HG03442 (cell line): ENCODE measurements around the gene FBXL15.
A peak's percentile ranks its signal among the peaks of the same experiment; 100 is the strongest.

Source experiments
- ATAC-seq: cut with Tn5 transposase; IDR thresholded peaks from one replicate; pipeline ENCODE4 v1.9.1; 2021; ENCODE audit warnings: mild to moderate bottlenecking, moderate library complexity; ENCODE audit not compliant: unreplicated experiment

The FBXL15 gene

DNA sequence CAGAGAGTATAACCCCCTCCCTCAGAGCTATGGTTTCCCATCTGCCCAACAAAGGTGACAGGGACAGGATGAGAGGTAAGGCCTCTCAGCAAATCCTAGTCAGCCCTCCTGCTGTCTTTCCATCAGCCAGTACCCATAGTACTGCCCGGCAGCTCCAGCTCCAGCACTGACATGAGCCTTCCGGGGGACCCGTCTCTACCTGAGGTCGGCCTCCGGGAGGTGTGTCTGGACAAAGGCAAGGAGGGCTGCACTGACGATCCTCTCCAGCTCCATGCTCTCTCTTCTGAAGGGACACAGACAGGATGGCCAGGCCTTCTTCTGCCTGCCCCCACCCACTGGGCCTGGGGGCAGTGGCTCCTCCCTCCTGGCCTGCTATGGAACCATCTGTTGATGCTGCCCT is 4.3 kb downstream of the FBXL15 start:
- no peak for ATAC-seq

DNA sequence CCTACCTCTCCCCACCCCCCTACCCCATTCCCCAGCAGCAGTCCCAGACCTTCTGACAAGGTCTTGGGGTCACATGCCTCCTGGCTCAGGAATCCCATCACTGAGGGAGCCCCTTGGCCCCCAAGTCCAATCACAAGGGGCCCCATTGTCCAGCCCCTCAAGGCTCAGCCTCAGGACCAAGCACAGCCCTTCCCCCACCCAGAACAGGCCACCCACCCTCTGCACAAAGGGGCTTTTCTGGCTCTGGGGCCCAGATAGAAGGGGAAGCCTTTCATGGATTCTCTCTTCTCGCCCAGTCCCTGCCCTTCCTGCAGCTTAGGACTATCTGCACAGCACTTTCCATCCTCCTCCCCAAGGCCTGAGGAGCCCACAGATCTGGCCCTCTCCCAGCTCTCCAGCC is 4.8 kb downstream of the FBXL15 start:
- ATAC-seq: no peak

DNA sequence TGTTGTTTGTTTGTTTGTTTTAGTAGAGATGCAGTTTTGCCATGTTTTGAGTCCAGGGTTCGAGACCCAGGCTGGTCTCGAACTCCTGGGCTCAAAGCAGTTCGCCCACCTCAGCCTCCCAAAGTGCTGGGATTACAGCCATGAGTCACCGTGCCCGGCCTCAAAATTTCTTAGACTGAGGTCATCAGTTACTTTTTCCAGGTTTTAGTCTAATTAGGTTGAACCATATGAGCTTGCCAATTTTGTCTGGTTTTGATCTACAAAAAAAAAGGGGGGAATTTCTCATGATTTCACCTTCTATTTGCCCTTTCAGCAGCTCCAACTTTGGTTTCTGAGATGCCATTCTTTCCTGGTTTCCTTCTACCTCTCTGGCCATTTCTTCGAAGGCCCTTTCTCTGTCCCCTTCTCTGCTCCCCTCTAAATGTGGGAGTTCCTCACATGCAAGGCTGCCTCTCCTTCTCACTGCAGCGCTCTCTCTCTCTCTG is 6.2 kb downstream of the FBXL15 start:
- no peak for ATAC-seq

DNA sequence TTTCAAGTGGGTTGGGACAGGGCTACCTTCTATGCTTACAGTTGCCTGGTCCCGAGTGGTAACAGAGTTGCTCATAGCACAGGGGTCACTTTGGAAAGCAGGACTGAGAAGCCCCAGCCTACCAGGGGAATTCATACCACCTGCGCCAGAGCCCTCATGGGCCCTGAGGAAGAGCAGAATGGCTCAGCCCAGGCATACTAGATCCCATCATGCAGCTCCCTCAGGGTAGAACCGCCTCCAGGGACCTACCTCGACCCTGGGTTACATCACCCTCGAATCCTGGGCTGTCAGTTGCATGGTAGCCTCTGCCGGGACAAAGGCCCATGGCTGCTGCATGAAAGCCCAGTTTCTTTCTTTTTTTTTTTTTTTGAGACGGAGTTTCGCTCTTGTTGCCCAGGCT is 8.8 kb downstream of the FBXL15 start:
- no peak for ATAC-seq

DNA sequence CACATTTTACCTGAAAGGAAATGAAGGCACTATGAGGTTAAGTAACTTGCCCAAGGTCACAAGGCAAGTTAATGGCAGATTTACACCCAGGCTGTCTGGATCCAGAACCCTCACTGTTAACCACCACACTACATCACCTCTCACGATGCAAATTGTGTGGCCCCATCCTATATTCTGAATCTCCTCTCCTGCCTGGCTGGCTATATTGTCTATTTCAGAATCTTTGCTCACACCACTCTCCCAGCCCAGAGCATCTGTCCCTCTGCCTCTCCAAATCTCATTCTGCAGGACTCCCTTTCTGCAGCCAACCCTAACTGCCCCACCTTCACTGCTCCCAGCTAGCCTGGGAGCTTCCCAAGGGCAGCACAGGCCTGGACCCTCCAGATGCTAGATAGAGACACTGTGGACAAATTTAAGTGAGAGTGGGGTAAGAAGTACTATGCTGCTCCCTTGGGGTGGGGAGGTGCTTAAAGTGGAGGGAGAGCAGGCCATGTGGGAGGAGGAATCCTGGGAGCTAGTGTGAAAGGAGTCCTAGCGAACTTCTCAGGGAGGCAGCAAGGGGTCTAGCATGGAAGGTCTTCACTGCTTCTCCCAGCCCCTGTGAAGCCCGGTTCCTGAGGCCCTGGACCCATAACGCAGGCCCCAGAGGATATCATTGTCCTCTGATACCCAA is 11.0 kb downstream of the FBXL15 start:
- no peak for ATAC-seq

DNA sequence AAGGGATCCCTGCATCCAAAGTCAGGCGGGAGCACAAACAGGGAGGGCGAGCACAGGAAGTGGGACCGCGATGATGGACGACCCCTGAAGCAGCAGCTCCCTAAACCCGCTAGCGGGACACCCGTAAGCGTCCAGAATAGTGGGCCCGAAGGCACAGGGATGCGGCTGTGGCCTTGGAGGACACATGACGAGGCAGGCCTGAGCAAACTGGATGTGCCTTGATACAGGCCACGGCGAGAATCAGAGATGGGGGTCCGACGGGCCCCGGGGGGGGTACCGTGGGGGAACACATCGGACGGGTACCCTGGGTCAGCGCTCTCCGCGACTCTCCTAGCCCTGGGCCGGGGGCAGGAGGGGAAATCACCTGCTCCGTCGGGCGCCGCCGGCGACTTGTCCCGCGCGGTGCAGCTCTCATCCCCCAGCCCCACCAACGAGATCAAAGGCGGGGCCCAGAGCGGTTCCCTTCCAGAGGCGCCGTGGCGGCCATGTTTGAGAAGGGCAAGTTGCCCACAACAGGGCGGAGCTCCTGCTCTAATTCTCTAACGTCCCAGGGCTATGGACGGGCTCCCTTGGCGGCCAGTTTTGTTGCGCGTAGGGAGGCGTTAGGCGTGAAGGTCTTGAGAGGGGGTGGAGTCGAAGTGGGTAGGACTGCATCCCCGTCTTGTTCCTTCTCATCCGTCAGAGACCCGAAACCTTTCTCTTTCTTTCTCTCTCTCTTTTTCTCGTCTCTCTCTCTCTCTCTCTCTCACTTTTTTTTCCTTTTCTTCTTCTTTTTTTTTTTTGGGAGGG is 11.7 kb downstream of the FBXL15 start, which contains the start of gene CUEDC2:
Gene CUEDC2 (minus strand): TSS at position 413 of the 789 bp plus-strand sequence. CDS start 7,386 bp downstream, outside the sequence.
- peak; percentile 89 for ATAC-seq

DNA sequence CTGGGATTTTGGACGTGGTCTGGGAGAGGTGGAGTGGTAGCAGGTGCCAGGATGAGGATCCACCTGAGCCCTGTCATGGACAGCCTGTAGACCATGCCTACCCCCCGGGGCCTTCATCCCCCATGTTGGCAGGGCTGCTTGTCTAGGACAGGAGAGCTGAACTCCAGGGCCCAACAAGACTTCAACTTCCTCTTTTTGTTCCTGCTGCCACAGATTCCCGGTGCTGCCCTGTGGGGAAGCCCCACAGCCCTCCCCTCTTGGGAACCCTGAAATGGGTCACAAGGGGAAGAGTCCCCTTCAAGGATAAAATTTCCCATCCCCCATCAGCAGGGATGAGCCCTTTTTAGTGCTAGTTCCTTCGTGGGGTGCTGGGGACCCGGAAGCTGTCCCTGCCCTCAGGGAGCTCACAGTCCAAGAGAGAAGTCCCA is 13.0 kb downstream of the FBXL15 start:
- no peak for ATAC-seq

DNA sequence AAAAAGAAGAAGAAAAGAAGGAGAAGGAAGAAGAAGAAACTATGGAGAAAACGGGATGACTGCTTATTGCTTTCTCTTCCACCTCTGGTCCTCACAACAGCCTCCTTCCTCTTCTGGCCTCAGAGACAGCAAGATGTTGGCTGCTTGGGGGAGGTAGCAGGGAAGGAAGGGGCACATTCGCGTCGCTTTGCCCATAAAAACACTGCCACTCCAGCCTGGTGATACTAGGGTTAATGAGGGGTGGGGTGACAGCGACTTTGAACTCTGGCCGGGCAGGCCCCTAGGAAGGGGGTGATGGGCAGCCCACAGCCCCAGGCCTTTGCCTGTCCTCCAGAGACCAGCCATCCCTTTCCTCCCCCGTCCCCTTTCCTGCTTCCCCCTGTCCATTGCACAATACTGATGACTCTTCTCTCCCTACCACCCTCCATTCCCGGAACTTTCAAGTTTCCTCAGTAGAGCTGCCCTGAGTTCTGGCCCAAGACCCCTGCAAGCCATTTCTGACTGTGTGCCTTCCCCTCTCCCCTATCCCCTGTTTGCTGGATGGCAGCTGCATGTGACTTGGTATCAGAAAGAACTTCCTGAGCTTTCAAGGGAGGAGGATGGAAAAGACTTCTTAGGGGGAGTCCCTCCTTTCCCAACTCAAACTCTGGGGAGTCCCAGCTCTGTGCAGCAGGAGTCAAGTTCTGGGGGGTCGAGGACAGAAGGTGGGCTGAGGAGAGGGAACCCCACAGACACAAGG is 13.9 kb downstream of the FBXL15 start:
- no peak for ATAC-seq

DNA sequence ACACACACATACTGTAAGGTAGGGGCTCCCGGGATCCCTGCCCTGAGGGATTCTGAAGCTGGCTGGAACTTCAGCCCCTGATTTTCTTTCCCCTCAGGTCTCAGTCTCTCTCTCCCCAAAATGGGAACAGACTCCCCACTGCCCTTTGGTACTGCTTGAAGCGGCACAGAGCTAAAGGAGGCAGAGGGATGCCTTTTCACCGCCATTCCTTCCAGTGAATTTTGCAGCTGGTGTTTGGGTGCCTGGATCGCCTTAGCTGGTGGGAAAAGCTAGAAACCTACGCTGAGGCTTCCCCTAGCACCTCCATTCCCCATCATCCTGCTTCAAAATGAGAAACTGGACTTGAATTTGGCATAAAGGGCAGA is 14.5 kb downstream of the FBXL15 start:
- ATAC-seq: no peak

DNA sequence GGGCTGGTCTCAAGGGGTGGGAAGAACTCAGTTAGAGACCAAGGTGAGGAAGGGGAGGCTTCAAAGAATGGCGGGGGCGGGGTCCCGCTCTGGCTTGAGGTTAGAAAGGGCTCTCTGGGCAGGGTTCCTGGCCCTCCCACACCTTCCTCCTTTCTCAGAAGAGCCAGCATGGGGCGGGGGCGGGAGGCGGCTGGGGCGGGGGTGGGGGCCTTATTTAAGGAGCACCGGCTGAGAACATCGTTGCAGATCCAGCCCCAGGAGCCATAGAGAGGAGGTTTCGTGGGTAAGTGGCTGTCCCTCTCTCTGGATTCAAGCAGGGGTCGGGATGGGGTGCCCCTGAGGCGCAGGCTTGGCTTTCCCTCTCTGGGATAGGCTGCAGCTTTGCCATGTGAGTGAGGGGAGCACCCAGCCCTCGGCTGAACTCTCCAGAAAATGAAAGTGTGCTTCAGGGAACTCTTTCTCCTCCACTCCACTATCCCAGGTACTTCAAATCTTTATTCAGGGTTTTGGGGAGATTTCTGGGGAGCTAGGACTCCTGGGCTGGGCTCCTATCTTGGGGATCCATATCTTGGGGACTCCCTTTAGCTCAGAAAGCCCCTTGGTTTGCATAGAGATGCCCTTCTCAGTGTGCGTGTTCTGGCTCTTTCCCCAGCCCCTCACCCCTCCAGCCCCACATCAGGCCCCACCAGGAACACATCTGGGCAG is 15.0 kb downstream of the FBXL15 start:
- no peak for ATAC-seq

DNA sequence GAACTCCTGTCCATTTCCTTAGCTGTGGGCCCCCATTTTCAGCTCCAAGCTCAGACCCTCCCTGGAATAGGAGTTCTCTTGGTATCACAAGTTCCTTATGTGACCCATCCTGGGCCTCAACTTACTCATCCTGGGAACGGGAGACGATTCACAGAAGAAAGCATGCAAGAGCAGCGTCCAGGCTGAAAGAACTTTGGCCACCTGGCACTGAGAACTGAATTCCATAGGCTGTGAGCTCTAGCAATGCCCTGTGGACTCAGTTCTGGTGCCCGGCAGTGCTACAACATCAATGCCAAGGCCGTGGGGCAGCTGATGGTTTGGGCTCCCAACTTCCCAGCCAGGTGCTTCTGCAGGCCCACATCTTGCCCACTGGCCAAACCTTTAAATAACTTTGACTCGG is 15.7 kb downstream of the FBXL15 start:
- ATAC-seq: no peak

DNA sequence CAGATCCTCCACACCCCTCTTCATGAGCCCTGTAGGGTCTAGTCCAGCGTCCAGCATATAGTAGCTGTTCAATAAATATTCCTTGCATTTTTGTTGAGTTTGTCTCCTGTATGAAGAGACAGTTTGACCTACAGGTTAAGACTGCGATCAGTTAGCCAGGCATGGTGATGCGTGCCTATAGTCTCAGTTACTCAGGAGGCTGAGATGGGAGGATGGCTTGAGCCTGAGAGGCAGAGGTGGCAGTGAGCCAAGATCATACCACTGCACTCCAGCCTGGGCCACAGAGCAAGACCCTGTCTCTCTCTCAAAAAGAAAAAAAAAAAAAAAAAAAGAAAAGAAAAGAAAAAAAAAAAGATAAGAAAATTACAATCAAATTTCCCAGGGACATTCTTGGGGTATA is 16.9 kb downstream of the FBXL15 start:
- ATAC-seq: no peak

DNA sequence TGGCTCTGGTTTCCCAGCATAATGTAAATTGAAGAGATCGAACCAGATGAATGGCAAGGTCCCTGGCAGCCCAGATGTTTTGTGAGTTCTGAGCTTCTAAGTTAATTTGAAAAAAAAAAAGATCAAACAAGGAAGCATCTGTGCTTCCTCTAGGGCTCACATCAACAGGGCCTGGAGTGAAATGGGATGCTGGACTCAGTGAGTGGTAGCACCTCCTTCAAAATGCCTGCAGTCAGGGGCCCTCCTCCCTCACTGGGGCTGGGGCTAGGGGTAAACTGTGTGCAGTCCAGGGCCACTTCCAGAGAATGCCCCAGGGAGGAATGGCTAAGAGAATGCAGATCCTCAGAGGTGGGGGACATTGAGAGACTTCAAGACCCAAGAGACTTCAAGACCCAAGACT is 17.7 kb downstream of the FBXL15 start:
- no peak for ATAC-seq

DNA sequence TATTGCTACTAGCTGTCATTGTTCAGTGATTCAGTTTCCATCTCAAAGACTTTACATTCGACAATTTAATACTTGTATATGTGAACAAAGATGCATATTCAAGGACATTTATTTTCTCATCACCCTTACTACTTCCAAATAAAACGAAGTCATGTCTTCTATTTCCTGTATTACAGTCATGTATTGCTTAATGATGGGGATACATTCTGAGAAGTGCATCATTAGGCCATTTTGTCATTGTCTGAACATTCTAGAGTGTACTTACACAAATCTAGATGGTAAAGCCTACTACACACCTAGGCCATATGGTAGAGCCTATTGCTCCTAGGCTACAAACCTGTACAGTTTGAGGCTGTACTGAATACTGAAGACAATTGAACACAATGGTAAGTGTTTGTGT is 24.2 kb downstream of the FBXL15 start:
- ATAC-seq: no peak

DNA sequence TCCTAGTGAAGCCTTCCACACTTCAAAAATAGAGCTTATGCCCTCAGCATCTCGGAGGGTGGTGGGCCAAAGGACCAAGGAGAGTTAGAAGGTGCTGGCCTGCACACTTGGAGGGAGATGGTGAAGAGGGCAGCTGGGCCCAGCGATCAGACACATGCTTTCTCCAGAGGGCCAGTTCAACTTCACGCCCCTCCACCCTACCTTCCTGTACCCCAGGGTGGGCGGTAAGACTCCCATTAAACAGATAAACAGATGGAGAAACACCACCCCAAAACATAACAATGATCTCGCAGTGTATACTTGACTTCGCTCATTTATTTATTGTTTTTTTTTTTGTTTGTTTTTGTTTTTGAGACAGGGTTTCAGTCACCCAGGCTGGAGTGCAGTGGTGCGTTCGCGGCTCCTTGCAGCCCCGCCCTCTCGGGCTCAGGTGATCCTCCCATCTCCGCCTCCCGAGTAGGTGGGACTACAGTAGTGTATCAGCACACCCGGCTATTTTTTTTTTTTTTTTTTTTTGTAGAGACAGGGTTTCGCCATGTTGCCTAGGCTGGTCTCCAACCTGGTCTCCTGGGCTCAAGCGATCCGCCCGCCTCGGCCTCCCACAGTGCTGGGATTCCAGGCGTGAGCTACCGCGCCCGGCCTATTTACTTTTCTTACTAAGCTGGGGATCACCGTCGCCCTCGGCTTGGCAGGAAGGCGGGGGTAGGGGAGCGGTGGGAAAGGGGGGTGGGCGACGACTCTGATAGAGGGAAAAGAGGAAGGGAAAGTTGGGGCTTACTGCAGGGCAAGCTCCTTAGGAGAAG is 28.9 kb downstream of the FBXL15 start:
- ATAC-seq: peak; percentile 37

DNA sequence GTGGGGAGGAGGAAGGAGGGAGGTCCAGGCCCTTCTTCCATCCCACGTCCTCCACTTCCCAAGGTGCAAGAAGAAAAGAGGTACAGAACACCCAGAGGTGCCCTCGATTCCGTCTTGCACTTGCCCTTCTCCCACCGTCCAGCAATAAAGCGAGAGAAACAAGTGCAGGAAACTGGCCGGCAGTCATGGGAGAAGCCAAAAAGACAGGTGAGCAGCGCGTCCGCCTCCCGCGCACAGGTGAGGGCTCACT is 29.4 kb downstream of the FBXL15 start:
- ATAC-seq: no peak

DNA sequence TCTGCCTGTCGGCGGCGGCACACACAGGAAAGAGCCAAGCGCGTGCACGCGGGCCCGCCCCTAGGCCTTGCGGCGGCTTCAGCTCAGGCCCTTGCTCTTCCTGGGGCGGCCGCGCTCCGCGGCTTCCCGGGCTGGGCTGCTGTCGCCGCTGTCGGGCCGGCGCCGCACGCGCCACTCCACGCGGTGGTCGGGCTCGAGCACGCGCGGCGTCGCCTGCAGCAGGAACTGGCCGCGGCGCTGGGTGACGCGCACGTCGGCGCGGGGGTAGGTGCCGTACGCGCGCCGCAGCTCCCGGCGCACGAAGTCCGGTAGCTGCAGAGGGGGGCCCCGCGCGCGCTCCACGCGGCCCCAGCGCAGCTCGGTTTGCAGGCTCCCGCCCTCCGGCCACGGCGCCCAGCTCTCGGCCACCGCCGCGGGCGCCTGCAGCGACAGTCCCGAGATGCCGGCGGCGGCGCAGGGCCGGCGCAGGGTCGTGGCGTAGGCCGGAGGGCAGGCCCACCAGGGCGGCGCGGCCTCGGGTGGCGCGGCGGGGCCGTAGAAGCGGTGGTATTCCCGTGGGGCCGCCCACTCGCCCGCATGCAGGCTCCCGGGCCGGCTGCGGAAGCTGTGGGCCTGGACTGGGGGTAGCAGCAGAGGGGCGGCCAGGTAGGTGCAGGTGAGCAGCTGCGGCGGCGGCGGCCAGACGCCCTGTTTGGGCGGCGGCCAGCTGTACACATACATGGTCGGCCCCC is 29.9 kb downstream of the FBXL15 start:
- ATAC-seq: peak; percentile 68

DNA sequence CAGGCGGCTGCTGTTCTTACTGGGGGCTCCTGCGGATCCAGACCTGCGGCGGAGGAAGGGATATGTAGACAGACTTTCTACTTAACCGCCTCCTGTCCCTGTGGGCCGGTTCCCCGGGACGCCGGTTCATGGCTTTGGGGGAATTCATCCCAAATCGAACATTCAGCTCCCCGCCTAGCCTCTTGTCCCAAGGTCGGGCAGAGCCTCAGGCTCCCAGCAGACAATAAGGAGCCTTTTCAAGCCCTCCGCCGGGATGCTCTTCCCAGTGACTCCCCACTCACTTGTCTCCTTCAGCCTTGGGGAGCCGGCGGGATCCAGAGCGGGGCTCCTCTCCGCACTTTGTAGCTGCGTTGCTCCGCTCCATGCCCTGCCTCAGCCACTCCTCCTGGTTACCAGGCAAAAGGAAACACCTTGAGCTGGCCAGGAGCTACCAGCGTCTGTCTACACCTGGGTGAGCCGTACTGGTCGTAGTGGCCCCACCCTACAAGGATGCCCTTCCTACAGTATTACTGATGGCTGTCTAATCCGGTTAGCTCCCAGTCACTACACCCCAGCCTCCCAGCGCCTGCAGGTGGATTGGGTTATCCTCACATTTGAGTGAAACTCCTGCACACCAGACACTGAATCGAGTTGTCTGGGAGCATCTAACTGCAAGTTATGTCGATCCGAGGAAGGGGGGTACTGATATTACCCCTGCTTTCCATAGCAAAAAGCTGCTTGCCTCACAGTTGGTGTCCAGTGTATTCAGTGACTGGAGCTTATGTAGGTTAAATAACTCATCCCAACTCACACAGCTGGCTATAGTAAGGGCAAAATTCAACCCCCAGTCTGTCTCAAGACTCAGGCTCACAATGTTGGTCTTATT is 30.7 kb downstream of the FBXL15 start, which contains the start of gene C10orf95:
Gene C10orf95 (minus strand): TSS at position 439 of the 865 bp plus-strand sequence. CDS start 450 bp downstream, outside the sequence.
- ATAC-seq: no peak
